CD4-positive, alpha-beta T cell (primary cell): ENCODE data around the gene FAM174C. TPM values are rescaled to one million over a fixed set of nuclear protein-coding genes. Genes with fewer than 3 reads are reported as not detected.
"Not testable (repeated sequence)": the region's sequence is repeated elsewhere in the genome, so short reads cannot be mapped to it uniquely, and the experiment has no call there.

ENCODE experiments used
- ATAC-seq: fragments of 200-7000 bp; cut with Tn5 transposase; one replicate; pipeline ENCODE4 v1.10.0; 2022; ENCODE audit warnings: mild to moderate bottlenecking; ENCODE audit not compliant: poor library complexity
- CTCF ChIA-PET: fragments of 350-600 bp; sonication (Branson Sonifier 250); formaldehyde crosslinking; loops from one replicate; lab custom pipeline; 2021; ENCODE audit warnings: antibody characterized with exemption, inconsistent platforms; lab: Charles Lee
- POLR2A ChIA-PET: fragments of 350-600 bp; sonication (Branson Sonifier 250); formaldehyde crosslinking; loops from one replicate; lab custom pipeline; 2021; ENCODE audit warnings: antibody characterized with exemption, inconsistent platforms; lab: Charles Lee
- DNase-seq, 14 experiments: peaks; one replicate each; pipeline ENCODE4 v3.0.0-alpha.2; 2013 to 2020; ENCODE audit warnings: mixed read lengths in 2 of 14
- H3K27ac ChIP-seq, 2 donors: one replicate each; pipeline versions ENCODE4 v1.5.1 to v1.7.0; 2013; ENCODE audit warnings: low read length in 2 of 2, low read depth in 1 of 2, mild to moderate bottlenecking in 1 of 2
- H3K27me3 ChIP-seq, 2 experiments: 1 replicate in 1 of 2; 2 replicates in 1 of 2; pipeline versions ENCODE4 v1.6.1 to v1.7.0; 2013; ENCODE audit warnings: low read length in 2 of 2, control low read depth in 1 of 2, mild to moderate bottlenecking in 1 of 2, moderate library complexity in 1 of 2; ENCODE audit not compliant: insufficient read depth in 2 of 2, control insufficient read depth in 1 of 2
- H3K36me3 ChIP-seq: one replicate; pipeline ENCODE4 v1.6.1; 2013; ENCODE audit warnings: low read length, control low read depth; ENCODE audit not compliant: insufficient read depth
- H3K4me1 ChIP-seq: one replicate; pipeline ENCODE4 v1.6.1; 2013; ENCODE audit warnings: low read length, control low read depth; ENCODE audit not compliant: insufficient read depth
- H3K4me3 ChIP-seq: one replicate; pipeline ENCODE4 v1.5.1; 2013; ENCODE audit warnings: mild to moderate bottlenecking, low read length, moderate library complexity
- H3K9me3 ChIP-seq, 2 experiments: 1 replicate in 1 of 2; 2 replicates in 1 of 2; pipeline versions ENCODE4 v1.6.1 to v1.7.0; 2013; ENCODE audit warnings: low read length in 2 of 2, mild to moderate bottlenecking in 2 of 2, control low read depth in 1 of 2, moderate library complexity in 1 of 2; ENCODE audit not compliant: control insufficient read depth in 1 of 2, insufficient read depth in 1 of 2
- H3K27ac Mint-ChIP-seq: one replicate; pipeline ENCODE4 v1.8.0; 2020; ENCODE audit warnings: mixed read lengths
- H3K27me3 Mint-ChIP-seq: one replicate; pipeline ENCODE4 v1.8.0; 2021; ENCODE audit warnings: mixed read lengths
- H3K36me3 Mint-ChIP-seq: one replicate; pipeline ENCODE4 v1.8.0; 2021; ENCODE audit warnings: low read depth, mixed read lengths
- H3K4me1 Mint-ChIP-seq: one replicate; pipeline ENCODE4 v1.8.0; 2021; ENCODE audit warnings: low read depth, mixed read lengths
- H3K4me3 Mint-ChIP-seq: one replicate; pipeline ENCODE4 v1.8.0; 2020; ENCODE audit warnings: mild to moderate bottlenecking, mixed read lengths
- H3K9me3 Mint-ChIP-seq: one replicate; pipeline ENCODE4 v1.8.0; 2020; ENCODE audit warnings: mixed read lengths
- CTCF ChIP-seq: fragments of 200-600 bp; IDR thresholded peaks from one replicate; pipeline ENCODE4 v1.8.0; 2022; ENCODE audit warnings: antibody characterized with exemption, mild to moderate bottlenecking
- intact Hi-C, 2 experiments: fragments of 100-400 bp; cut with DNase I in 1 of 2; cut with micrococcal nuclease in 1 of 2; formaldehyde crosslinking; loops; one replicate each; pipeline versions ENCODE4 v1.15.1 to v1.9.0; 2023 to 2025; cut with DNase I, micrococcal nuclease
- total RNA-seq, 174 experiments: library from RNA in 2 of 174; stranded (reverse) in 2 of 174; gene quantifications; one replicate each; pipeline ENCODE4 v1.2.3 and lab custom pipeline; 2021 to 2026

FAM174C gene
- total RNA-seq, 2 experiments from 2014 or later = 32.0 to 38.3 TPM

- Histone ChIP-seq H3K4me1 (peaks cover 3% of the 10 kb centered on the region), H3K4me3 (no peak overlapping the region), H3K36me3 (no peaks in the 10 kb centered on the region), H3K27me3 (no peaks in the 10 kb centered on the region), H3K9me3 (peaks cover 0 to 8% of the 10 kb centered on the region in 2 experiments), H3K27ac (no peak overlapping the region)
- intact Hi-C loops = no loop called here
- Mint-ChIP-seq H3K9me3 (no peaks in the 10 kb centered on the region), H3K27ac (no peak overlapping the region), H3K4me3 (no peak overlapping the region), H3K36me3 (no peaks in the 10 kb centered on the region), H3K27me3 (peaks cover 12% of the 10 kb centered on the region), H3K4me1 (no peaks in the 10 kb centered on the region)
- no peak for ATAC-seq
- DNase-seq = no peak
- ChIA-PET CTCF (no interaction called here), POLR2A (no interaction called here)
- no peak for TF ChIP-seq CTCF
These were observed 25.6 kb downstream of the FAM174C start for GRCh38 chr19:1300744-1301490.

- H3K27ac Mint-ChIP-seq = no peak overlapping the region
- no peak for TF ChIP-seq CTCF
- CTCF ChIA-PET = no interaction called here
- H3K4me1 Mint-ChIP-seq = no peaks in the 10 kb centered on the region
- POLR2A ChIA-PET = interaction anchor here (0.9 kb wide), 1 partner anchor 28 kb away, joined by 3 read pairs; the partner anchor contains the start of gene FAM174C
- DNase-seq = no peak
- Histone ChIP-seq H3K36me3 (no peaks in the 10 kb centered on the region), H3K4me3 (no peak overlapping the region), H3K27me3 (no peaks in the 10 kb centered on the region), H3K27ac (no peak overlapping the region), H3K4me1 (no peaks in the 10 kb centered on the region), H3K9me3 (no peaks in the 10 kb centered on the region)
- no peaks in the 10 kb centered on the region for H3K36me3 Mint-ChIP-seq
- H3K4me3 Mint-ChIP-seq = no peak overlapping the region
- no peak for ATAC-seq
- intact Hi-C loops = no loop called here
- no peaks in the 10 kb centered on the region for H3K9me3 Mint-ChIP-seq
- H3K27me3 Mint-ChIP-seq = peaks cover 4% of the 10 kb centered on the region
These were observed 27.4 kb downstream of the FAM174C start for GRCh38 chr19:1302533-1303239.

GRCh38 chr19:1304197-1304924 lies 29.0 kb downstream of the FAM174C start:
- Mint-ChIP-seq H3K9me3 (no peaks in the 10 kb centered on the region), H3K4me3 (no peak overlapping the region), H3K27me3 (no peaks in the 10 kb centered on the region), H3K27ac (no peak overlapping the region), H3K4me1 (no peaks in the 10 kb centered on the region), H3K36me3 (no peaks in the 10 kb centered on the region)
- ATAC-seq = no peak
- Histone ChIP-seq H3K27me3 (no peaks in the 10 kb centered on the region), H3K4me1 (no peaks in the 10 kb centered on the region), H3K36me3 (no peaks in the 10 kb centered on the region), H3K27ac (no peak overlapping the region), H3K4me3 (no peak overlapping the region), H3K9me3 (no peaks in the 10 kb centered on the region)
- no peak for DNase-seq
- no peak for TF ChIP-seq CTCF
- POLR2A ChIA-PET = no interaction called here
- CTCF ChIA-PET = no interaction called here
- intact Hi-C loops = no loop called here

- H3K36me3 ChIP-seq, H3K27me3 ChIP-seq, H3K4me3 ChIP-seq, H3K9me3 Mint-ChIP-seq, DNase-seq, H3K36me3 Mint-ChIP-seq, H3K9me3 ChIP-seq, H3K4me1 ChIP-seq, CTCF ChIA-PET, intact Hi-C loops, H3K27ac ChIP-seq, H3K4me3 Mint-ChIP-seq, ATAC-seq, POLR2A ChIA-PET, H3K27ac Mint-ChIP-seq, H3K27me3 Mint-ChIP-seq, H3K4me1 Mint-ChIP-seq: not testable (repeated sequence)
These were observed 30.0 kb downstream of the FAM174C start for GRCh38 chr19:1305354-1305753.
